ENCODE results near the gene UBE2E2.

The UBE2E2 gene

DNA sequence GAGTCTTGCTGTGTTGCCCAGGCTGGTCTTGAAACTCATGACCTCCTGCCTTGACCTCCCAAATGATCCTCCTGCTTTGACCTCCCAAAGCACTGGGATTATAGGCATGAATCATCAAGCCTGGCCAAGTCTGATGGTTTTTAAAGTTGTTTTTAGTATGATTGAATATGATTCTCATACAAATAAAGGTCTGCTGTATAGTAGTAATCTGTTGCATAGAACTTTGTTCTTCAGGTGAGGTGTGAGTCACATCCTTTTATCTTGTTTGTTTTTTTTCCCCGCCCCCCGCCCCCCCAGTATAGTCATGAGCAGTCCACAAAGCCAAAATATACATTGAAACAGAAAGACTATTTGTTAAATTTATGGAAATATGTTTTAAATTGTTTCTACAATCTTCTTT lies 39.0 kb downstream of the UBE2E2 start:
- DNase-seq: no peak

DNA sequence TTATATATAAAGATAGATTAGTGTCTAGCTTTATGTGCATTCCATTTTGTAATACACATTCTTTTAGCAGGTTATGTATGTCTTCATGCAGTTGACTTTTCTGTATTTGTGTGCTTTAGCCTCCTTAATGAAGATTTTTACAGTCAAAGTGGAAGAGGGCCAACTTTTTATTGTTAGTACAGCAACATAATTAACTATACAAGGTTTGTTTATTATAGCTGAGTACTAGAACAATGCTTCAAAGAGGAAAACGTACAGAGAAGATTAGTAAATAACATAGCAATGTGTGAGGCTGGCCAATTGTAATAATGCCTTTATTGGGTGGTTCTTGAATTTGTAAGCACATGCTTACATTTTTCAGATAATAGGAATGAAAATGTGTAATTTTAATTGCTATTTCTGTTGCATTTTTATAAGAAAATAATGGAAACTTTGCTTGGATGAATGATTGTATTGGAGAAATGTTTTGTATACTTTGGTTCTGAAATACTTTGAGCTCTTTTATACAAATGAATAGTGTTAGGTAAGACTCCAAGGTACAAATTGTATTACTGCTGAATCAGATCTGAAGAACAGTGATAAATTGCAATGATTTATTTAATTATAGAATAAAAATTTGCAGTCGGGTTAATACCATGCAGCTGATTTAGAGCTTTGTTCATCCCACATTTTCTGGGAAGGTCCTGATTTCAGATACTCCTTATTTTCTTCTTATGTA lies 41.4 kb downstream of the UBE2E2 start:
- no peak for DNase-seq

DNA sequence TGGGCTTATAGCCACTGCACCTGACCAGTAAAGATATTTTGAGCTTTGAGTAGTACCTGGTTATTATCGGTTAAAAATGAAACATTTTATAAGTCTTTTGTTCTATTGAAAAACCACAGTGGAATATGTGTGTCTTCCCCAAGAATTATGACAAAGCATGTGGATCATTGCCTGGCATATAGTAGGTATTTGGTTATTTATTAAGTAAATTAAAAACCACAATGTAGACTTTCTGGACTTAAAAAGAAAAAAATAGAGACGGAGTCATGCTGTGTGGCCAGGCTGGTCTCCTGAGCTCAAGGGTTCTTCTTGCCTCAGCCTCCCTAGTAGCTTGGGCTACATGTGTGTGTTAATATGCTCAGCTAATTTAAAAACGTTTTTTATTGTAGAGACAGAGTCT lies 43.5 kb downstream of the UBE2E2 start:
- DNase-seq: no peak

DNA sequence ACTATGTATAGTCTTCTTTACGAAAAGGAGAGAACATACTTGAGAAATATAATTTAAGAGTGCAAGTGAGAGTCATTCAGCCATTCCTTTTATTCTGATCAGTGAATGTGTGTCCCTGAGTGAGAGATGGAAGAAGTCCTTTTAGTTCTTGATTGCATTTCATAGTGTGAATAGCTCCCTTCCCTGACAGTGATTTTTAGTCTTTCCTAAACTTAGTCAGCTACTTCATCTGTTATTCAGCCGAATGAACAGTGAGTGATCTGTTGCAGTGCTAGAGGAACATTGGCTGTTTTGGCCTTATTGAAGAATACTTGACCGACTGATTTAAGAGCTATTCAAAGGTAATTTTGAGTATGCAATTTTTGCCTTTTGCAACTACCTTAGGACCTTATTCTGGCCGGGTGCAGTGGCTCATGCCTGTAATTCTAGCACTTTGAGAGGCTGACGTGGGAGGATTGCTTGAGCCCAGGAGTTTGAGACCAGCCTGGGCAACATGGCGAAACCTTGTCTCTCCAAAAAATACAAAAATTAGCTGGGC lies 45.5 kb downstream of the UBE2E2 start:
- no peak for DNase-seq

DNA sequence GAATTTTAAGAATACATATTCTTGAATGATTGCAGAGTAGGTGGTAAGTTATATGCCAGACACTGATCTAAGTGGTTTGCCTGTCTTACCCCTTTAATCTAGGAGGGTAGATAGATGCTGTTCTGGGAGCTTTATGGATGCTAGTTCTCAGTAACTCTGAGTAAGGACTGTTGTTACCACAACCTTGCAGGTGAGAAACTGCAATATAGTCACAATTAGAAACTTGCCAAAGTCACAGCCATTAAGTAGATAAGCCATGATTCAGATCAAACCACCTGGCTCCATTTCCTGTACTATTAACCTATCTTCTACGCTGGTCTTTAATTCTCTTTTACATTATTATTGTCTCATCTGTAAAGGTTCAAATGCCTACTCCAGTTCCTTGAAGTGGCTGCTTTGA lies 46.8 kb downstream of the UBE2E2 start:
- no peak for DNase-seq

DNA sequence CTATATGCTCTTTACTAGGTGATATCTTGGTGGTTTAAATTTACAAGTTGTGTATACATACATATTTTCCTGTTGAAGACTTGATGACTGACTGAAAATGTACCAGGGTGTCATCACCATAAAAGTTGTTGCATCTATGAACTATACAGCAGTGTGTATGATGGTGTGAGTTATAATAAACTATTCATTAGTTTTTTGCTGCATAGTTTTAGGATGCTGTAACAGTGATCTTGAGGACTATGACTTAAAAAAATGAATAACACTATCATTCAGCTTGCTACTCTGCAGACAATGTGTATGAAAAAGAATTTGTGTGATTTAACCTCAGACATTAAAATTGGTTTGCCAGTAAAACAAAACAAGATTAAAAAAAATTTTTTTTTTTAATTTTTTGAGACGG lies 49.0 kb downstream of the UBE2E2 start:
- peak; percentile 59 for DNase-seq

DNA sequence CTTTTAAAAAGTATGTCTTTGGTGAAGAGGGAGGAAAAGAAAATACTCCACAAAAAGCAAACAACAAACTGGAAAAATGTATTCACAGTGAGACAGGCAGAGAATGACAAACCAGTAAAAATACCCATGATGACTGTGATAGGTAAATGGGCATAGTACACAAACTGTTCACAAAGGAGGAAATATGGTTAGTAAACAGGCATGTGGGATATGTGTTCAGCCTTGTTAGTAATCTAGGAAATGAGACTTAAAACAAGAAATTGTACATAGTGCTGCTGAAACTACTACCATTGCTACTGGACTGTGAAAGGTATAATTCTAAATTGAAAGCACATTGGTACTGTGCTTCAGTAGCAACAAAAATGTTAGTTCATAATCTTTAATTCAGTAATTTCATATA lies 50.1 kb downstream of the UBE2E2 start:
- no peak for DNase-seq

DNA sequence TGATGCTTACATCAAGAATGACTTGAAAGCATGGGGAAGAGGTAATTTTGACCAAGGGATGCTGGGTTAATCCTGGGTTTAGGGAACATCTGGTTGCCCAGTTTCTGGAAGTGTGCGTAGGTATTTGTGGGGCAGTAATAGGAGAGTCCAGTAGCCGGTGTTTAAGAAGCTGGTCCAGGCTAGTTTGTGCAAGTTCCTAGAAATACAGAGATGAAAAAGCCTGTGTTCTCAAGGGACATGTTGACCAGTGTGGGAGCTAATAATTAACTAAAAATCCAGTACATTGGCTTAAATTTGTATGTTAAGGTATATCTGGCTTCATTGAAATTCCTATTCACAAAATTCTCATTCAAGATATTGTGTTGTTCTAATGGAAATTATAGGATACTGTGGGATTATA lies 51.2 kb downstream of the UBE2E2 start:
- no peak for DNase-seq

DNA sequence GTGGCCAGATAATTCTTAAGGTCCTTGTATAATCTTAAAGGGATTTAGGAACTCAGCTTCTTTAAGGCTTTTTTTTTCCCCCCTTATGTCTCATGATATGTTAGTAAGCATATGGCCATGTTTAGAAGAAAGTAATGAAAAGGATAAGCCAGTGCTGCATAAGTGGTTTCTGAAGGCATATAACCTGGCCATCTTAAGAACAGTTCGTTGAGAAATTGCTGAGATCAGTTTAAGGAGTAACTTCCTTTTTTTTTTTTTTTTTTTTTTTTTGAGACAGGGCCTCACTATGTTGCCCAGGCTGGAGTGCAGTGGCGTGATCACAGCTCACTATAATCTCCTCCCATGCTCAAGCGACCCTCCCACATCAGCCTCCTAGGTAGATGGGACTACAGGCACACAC lies 51.7 kb downstream of the UBE2E2 start:
- DNase-seq: no peak

DNA sequence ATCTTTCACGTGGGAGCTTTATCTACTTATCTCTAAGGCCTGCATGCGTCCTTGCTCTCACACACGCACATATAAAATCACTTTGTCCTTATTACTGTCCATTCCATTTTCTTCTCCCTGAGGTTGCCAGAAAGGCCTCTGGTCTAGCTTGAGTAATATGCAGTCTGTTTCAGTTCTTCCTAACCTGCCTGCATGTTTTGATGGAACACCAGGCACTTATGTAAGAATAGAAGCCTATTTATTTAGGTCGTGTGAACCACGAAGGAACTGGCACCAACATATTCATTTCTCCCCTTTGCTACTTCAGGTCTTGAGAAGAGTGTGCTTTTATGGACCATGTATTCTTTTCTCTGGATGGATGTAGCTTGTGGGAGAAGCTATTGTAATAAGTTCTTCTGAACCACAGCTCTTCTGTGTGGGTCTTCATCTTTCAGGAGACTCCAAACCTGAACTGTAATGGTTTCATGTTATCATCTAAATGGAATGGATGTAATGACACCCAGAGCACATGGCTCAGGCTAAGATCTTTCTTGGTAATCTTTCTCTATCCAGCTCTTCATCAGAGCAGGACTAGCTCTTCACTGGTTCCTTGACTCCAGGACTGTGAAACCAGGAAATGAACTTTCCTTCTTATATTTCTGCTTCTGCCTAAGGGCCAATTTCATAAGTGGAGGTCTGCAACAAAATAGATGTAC lies 53.8 kb downstream of the UBE2E2 start:
- peak; percentile 11 for DNase-seq

DNA sequence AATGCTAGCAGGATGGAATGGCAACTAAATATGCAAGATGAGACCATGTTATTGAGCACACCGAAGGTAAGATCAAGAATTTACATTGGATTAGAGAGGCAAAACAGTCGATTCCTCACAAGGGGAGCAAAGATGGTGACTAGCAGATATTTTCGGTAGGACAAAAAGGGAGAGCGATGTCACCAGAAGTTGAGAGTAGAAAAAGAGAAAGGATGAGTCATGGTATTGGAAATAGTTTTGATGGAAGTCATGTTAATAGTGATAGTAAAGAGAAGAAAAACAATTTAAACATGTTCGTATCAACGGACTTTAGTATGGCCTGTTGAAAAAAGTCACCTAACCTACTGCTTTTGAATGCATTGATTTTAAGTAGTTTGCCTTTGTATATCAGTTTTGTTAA lies 55.0 kb downstream of the UBE2E2 start:
- peak; percentile 58 for DNase-seq

DNA sequence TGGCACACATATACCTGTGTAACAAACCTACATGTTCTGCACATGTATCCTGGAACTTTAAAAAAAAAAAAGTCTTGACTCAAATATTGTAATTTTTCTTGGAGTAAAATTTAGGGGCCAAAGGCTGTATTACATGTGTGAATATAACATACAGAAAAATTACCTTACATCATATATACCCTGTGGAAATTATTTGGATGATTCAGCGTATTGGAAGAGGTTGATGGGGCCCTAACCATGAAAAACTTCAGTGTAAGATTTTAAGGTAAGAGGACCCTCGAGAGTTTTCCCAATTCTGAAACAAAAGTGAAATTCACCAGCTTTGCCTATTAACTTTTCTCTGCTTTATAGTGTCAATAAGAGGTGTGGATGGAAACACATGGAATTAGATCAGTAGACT lies 56.4 kb downstream of the UBE2E2 start:
- no peak for DNase-seq

DNA sequence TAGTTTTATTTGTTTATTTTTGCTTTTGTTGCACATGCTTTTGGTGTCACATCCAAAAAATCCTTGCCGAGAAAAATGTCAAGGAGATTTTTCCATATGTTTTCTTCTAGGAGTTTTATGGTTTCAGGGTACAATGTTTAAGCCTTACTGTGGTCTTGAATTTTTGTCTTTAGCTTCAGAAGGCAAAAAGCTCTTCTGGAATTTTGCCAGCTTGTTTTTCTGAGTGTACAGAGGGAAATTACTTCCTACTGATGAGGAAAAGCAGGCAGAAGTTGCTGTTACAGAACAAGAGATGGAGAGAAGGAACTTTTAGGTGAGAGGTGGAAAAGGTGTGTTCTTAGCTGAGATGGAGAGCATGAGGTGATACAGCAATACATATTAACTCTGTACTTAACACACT lies 59.6 kb downstream of the UBE2E2 start:
- peak; percentile 33 for DNase-seq

DNA sequence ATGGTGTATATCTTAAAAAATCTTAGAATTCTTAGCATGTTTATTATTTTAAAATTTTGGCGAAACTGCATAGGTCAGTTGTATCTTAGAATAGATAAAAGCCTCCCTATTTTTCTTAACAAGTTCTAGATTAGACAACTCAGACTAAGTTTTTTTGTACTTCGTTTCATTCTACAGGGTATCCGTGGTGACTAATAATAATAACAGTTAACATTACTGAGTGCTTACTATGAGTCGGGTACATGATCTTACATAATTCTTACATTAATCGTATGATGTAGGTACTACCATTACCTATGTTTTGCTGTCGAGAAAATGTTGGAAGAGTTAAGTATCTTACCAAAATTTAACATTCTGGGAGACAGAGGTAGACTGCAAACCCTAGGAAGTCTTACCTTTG lies 60.7 kb downstream of the UBE2E2 start:
- peak; percentile 78 for DNase-seq

DNA sequence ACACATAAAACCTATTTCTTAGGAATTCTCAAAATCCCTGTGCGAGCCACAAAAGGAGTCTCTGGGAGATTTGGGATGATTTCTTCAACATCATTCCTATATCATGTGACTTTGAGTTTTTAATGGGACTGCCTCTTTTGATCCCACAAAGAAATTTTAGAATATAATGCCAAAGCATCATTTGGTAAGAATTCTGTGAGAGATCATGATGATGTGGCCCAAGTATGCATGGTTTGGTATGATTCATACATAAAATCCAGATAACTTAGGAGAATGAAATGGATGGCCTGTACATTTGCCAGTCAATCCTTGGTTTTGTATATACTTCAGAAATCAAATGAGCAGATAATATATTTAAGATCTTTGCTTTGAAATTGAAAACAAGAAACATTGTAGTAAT lies 61.3 kb downstream of the UBE2E2 start:
- DNase-seq: peak; percentile 91

DNA sequence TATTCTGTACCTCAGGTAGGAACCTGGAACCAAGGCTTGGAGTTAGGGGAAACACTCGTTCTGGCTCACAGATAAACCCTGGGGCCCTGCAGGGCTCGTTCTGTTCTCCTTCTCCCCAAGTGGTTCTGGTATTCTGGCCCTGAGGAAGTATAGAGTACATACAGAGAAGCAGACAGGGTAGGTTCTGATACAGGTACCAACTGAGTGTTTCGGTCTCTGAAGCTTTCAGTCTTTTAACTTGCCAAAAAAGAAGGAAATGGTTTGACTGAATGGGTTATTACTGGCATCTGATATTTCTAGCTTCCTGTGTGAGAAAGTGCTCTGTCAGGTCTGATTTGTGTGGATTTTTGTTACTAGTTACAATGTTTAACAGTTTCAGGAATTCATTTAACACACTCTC lies 67.3 kb downstream of the UBE2E2 start:
- no peak for DNase-seq

DNA sequence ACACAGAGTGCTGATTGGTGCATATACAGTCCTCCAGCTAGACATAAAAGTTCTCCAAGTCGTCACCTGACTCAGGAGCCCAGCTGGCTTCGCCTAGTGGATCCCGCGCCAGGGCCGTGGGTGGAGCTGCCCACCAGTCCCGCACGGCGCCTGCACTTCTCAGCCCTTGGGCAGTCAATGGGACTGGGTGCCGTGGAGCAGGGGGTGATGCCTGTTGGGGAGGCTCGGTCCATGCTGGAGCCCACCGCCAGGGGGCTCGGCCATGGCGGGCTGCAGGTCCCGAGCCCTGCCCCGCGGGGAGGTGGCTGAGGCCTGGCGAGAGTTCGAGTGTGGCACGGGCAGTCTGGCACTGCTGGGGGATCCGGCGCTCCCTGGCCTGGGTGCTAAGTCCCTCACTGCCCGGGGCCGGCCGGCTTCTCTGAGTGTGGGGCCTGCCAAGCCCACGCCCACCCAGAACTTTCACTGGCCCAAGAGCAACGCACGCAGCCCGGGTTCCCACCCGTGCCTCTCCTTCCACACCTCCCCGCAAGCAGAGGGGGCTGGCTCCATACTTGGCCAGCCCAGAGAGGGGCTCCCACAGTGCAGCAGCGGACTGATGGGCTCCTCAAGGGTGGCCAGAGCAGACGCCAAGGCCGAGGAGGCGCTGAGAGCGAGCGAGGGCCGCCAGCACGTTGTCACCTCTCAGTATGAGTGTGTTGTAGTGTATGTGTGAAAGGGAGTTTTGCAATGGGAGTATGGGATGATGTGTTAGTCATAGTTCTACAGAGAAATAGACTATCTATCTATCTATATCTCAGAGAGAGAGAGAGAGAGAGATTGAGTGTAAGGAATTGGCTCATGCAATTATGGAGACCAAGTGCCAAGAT lies 69.0 kb downstream of the UBE2E2 start:
- no peak for DNase-seq

DNA sequence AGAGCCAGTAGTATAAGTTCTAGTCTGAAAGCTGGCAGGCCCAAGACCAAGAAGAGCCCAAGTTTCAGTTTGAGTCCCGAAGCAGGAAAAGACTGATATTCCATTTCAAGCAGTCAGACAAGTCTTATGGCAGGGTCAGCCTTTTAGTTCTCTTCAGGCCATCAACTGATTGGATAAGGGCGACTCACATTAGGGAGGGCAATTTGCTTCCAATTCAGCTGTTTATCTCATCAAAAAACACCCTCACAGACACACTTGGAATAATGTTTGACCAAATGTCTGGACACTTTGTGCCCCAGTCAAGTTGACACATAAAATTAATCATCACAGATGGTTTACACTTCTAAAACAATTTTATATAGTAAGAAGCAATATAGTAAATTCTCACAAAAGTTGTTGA lies 69.7 kb downstream of the UBE2E2 start:
- DNase-seq: no peak

DNA sequence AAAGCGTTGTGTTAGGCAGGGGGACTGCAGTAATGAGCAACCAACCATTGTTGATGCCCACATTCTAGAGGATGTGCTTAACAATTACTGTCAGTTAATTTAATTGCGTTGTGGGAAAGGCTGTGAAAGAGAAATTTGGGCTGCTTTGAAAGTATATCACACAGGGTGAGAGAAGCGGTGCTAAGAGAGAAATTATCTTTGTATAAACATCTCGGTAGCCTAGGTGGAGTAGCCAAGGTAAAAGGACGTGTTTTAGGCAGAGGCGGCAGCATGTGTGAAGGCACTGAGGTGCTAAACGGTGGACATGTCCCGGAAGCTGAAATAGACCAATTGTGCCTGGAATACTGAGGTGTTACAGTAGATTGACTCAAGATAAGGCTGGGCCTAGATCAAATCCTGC lies 71.9 kb downstream of the UBE2E2 start:
- DNase-seq: no peak

DNA sequence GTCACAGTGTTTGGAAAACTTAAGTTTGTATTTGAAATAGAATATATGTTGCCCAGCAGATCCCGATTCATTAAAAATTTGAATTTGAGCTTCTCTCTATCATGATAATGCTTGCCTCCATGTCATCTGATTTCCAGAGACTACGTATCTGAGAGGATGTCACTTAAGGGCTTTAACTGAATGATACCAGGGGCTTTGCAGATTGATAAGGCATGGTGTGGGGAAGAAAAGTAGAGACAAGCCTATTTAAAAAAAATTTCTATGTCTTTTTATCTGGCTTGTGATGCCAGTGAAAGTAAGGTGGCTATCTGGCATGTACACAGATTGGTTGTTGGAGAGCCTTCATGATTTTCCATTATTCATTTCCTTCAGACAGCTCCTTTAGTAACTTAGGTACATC lies 72.7 kb downstream of the UBE2E2 start:
- no peak for DNase-seq

DNA sequence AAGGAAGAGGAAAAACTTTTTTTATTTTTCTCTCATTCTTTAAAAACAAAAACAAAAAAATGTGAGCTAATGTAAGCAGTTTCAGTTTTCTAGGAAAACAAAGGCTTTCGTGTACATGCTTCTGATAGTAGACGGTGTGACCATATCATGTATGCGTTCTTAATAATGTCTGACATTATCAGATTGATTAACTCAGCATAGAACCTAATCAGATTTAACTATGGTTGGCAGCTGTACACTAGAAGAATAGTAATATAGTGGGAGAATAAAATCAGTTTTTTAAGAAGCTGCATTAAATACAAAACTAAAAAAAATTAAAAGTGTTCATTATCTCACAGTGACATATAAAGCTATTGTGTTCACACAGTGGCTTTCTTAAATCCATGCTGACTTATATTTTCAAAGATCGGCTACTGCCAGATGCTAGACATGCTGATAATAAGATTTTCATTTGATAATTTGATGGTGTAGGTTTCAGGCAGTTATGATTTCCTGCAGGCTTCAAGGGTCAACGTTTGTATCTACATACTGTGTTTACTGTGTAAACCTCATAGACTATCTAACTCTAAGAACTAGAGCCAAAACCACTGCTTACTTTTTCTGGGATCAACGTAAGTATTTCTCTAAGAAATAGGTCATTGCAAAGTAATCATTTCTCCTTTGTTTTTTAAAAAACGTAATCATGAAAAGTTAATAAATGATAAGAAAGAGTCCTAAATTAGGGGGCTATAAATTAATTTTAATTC lies 74.0 kb downstream of the UBE2E2 start:
- no peak for DNase-seq

DNA sequence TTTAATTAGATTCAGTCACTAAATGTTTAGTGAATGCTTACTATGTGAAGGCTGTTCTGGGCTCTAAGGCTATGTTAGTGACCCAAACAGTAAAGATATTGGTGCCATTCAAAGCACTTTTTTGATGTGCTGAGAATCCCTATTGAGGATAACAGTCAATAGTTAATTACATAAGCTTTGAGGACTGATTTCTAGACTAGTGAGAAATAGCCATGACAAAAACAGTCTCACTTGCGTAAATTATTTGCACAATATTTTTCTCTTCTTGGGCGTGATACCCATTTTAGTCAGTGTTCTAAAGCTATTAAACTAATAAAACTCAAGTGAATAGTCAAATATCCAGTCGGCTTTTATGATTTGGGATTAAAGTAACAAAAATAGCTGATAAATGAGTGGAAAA lies 74.6 kb downstream of the UBE2E2 start:
- DNase-seq: no peak

DNA sequence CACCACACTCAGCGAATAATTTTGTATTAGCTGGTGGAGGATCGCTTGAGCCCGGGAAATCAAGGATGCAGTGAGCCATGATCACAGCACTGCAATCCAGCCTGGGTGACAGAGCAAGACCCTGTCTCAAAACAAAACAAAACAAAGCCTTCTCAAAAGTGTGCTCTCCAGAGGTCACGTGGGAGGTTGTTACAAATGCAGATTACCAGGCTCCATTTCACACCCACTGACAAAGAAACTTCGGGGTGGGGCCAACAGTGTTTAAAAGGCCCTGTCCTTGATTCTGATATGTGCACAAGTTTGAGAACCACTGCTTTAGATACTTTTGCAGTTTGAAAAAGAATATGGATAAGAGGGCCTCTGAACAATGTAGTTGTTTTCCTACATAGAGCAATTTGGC lies 80.5 kb downstream of the UBE2E2 start:
- DNase-seq: no peak
